Putamen (tissue), 1 donor: ENCODE results near the gene MSL1.
A peak's percentile ranks its signal among the peaks of the same experiment; 100 is the strongest.
"Not testable (repeated sequence)": the region's sequence is repeated elsewhere in the genome, so short reads cannot be mapped to it uniquely, and the experiment has no call there.

Source experiments
- DNase-seq: peaks from one replicate; pipeline ENCODE4 v3.0.0-alpha.2; 2016; ENCODE audit warnings: low spot score

The MSL1 gene

DNA sequence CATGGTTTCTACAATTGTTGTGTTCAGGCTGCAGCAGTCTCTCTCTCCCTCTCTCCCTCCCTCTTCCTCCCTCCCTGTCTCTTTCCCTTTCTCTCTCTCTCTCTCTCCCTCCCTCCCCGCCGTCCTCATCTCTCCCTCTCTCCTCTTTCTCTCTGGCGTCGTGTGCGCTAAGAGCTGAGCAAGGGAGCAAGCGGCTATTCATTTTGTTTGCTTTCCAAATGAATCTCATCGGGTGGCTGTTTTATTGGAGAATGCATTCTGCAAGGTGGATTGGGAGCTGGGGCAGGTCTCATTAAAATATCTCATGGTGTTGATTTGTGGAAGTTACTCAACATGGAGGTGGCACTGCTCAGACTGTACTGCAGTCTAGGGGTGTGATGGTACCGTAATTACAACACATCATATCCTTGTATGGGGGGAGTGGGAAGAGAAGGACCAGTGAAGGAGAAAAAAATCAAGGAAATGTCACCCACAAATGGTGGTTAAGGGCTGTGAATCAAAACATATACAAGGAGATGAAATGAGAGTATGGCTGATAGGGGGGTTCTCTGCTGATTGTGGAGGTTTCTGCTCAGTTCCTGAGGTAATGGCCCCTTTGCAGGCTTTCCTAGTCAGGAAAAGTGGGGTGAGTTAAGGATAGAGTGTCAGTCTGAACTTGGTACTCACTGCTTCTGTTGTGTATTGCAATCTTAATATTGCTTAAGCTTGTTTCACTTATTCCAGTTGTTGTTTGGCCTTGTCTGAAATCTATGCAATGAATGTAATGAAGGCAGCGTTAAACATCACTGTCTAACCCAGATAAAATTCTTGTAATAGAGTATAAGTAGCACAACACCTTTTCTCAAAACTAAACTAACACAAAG lies 2.7 kb downstream of the MSL1 start:
- no peak for DNase-seq

DNA sequence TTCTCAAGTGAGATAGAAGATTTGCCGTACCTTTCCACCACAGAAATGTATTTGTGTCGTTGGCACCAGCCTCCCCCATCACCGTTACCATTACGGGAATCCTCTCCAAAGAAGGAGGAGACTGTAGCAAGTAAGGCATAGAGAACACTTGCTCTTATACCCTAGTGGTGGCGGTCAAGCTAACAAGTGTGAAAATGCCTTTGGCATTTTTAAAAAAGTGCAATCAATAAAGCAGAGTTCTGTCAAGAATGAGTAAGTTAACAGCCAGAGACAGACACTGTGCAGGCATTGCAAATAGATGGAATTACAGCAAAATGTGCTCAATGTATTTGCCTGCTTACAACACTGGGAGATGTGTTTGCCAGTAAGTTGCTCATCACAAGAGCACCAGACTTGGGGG lies 7.7 kb downstream of the MSL1 start:
- no peak for DNase-seq

DNA sequence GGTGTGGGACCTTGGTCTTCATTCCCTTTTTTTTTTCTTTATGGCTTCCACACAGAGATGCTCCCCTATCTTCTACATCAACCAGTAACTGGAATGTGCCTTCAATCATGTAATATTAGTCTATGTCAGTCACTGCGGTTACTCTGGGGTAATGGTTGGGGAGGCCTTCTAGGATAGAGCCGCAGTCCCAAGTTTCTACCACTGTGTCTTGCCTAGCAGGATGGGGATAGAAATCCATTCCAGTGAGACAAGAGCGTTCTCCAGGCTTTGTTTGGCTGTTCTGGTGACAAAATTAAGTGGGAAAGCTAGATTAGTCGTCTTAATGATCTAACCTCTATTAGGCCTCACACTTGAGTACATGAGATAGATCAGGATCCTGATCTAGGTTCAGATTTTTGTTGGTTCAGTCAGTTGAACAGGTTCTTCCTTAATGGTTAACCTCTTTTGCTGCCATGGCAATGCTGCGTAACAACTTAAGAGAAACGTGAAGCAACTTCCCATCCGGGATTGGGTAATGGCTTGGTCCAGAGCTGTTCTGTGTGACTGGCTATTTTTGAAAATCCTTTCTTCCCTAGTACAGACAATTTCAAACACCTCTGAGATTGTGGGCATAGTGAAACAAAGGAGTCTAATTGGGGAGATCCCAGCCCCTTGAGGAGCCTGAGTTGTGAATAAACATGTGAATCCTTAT lies 8.7 kb downstream of the MSL1 start:
- DNase-seq: no peak

DNA sequence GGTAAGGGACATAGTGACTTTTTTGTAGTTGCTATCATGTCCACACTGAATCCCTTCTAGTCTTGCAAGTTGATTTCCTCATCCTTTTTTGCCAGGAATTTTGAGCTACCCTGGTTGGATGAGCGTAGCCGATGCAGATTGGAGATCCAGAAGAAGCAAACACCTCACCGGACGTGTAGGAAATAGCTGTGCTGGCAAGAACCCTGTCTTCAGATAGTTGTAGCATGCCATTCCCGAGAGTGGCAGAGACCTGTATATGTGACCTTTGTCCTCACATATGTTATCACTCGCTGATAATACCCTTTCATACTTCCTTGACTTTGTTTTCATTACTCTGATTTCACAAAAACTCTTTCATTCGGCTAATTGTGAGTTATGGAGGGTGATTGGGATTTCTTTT lies 12.4 kb downstream of the MSL1 start:
- no peak for DNase-seq

DNA sequence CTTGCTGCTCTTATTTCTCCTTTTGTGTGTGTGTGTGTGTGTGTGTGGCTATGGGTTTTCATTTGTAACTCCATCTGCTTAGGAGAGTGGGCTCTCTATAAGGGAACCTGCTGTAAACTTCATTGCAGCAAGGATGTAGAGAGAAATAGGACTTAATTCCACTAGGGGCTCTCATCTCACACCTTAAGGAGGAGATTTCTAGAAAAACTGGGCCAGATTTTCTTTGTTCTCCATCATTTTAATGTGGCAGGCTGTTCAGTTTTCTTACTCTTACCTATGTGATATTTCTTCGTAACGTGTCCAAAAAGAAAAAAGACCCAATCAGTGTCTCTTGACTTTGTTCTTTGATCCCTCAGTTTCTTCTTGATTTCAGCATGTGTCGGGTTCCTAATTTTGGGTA lies 14.0 kb downstream of the MSL1 start:
- no peak for DNase-seq

DNA sequence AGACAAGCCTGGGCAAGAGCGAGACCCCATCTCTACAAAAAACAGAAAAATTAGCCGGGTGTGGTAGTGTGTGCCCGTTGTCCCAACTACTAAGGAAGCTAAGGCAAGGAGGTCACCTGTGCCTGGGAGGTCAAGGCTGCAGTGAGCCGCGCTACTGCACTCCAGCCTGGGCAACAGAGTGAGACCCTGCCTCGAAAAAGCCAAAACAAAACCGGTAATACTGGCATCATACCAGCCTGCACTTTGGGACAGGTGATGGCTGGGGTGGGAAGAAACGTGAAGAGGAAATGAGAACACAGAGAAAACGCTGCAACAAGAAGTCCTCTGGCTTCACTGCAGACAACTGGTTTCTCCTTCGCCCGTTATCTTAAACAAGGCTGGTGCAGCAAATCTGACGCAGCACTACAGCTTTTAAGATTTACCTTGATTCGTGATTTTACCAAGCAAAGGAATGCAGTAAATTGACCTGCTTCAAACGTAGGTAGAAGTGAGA lies 17.8 kb downstream of the MSL1 start:
- no peak for DNase-seq

DNA sequence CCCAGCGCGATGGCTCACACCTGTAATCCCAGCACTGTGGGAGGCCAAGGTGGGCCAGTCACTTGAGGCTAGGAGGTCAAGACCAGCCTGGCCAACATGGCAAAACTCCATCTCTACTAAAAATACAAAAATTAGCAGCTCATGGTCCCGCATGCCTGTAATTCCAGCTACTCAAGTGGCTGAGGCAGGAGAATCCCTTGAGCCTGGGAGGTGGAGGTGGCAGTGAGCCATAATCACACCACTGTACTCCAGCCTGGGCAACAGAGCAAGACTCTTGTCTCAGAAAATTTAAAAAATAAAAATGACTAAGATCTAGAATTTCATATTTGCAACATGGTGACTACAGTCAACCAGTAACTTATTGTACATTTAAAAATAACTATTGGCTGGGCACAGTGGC lies 21.4 kb downstream of the MSL1 start:
- not testable (repeated sequence) for DNase-seq

DNA sequence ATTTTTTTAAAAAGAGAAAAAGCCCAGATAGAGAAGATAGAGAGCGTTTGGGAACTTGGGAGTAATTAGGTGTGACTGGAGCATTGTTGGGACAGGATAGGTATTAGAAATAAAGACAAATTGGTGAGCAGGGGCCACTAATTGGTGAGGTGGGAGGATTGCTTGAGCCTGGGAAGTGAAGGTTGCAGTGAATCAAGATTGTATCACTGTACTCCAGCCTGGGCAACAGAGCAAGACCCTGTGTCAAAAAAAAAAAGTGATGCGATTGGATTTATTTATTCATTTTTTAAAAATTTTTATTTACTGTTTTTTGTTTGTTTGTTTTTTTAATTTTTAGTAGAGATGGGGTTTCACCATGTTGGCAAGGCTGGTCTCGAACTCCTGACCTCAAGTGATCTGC lies 23.7 kb downstream of the MSL1 start:
- DNase-seq: no peak

DNA sequence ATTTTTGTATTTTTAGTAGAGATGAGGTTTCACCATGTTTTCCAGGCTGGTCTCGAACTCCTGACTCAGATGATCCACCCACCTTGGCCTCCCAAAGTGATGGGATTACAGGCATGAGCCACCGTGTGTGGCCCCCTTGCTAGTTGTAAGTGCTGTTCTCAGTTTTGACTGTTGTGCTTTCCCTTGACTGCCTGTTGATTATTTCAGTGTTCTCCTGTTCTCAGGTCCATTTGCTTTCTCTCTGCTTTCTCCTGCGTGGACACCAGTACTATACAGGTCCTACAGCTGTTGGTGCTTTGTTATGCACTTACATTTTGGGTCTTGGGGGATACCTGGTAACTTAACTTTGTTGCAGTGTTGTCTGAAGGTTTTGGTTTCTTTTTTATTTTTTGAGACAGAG lies 26.8 kb downstream of the MSL1 start:
- no peak for DNase-seq

DNA sequence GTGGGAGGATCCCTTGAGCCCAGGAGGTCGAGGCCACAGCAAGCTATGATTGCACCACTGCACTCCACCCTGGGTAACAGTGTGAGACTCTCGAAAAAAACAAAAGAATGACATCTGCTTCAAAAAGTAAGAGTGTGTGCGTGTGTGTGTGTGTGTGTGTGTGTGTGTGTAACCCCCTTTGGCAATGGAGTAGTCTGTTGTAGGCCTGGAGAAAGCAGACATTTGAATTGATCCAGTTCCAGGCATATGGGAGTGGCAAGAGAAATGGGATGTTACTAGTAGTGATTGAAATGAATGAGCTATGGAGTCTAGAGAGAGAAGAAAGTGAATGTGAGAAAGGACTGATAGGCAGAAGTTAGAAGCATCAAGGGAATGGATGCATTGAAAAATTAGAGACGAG lies 28.5 kb downstream of the MSL1 start:
- DNase-seq: no peak

DNA sequence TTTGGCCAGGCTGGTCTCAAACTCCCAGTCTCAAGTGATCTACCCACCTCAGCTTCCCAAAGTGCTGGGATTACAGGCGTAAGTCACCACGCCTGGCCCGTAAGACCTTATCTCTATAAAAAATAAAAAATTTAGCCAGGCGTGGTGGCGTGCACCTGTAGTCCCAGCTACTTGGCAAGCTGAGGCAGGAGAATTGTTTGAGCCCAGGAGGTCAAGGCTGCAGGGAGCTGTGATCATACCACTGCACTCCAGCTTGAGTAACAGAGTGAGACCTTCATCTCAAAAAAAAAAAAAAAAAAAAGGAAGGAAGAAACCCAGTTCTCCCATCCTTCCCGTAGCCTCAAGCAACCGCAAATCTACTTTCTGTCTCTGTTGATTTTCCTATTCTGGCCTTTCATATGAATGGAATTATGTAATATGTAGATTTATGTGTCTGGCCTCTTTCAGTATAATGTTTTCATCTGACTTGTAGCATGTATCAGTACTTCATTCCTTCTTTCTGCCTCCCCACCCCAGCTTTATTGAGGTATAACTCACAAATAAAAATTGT lies 29.7 kb downstream of the MSL1 start:
- DNase-seq: no peak

DNA sequence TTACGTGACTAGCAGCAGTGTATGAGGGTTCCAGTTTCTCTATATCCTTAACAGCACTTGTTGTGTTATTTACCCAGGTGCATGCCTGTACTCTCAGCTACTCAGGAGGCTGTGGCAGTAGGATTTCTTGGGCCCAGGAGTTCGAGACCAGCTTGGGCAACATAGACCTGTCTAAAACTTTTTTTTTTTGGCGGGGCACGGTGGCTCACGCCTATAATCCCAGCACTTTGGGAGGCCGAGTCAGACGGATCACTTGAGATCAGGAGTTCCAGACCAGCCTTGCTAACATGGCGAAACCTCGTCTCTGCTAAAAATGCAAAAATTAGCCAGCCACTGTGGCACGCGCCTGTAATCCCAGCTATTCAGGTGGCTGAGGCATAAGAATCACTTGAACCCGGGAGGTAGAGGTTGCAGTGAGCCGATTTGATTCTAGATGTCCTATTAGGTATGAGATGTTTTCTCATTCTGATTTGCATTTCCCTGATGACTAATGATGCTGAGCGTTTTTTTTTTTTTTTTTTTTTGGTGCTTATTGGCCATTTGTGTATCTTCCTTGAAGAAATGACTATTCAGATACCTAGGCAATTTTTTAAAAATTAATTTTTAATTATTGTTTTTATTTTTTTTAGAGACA lies 31.9 kb downstream of the MSL1 start:
- DNase-seq: no peak

DNA sequence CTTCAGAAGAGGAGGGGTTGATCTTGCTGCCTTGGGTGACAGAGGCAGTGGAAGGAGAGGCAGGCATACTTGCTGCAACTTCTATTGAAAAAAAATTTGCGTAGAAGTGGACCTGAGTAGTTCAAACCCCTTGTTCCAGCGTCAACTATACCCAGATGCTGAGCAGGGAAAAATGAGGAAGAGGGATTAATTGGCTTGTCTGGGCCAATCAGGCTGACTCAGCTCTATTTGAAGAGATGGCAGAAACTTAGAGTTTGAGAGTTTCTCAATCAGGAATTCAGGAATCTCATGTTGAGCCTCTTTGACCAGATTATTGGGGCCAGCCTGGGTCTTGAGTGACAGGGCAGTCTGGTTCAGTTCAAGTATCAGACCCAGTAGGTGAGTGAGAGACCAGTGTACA lies 36.2 kb downstream of the MSL1 start:
- DNase-seq: no peak

DNA sequence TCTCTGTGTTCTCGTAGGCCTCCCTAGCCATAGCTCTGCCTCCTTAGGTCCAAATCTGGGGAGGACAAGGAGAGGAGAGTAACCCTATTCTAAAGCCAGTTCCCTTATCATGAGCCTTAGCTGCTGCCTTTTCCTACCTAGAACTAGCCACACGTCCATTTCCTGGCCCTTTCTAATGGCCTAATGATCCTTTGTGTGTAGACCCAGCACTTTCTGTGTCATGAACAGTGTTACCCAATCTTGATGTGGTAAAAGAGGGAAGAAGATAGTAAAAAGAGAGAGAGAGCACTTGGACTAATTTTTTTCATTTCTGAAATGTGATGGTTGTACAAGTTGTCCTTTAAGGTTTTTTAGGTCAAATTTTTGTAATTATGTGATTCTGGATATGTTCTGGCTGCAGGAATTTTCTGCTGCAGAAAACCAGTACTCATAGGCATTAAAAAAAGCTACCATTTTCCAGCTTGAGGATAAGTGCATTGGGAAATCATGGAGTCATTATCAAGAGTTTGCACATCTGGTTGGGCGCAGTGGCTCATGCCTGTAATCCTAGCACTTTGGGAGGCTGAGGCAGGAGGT lies 36.8 kb downstream of the MSL1 start:
- no peak for DNase-seq

DNA sequence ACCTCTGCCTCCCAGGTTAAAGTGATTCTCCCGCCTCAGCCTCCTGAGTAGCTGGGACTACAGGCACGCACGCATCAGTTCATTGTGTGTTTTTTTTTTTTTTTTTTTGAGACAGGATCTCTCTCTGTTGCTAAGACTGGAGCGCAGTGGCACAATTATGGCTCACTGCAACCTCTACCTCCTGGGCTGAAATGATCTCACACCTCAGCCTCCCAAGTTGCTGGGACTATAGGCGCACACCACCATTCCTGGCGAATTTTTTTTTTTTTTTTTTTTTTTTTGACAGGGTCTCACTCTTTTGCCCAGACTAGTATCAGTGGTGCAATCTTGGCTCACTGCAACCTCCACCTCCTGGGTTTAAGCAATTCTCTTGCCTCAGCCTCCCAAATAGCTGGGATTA lies 37.7 kb downstream of the MSL1 start:
- DNase-seq: no peak

DNA sequence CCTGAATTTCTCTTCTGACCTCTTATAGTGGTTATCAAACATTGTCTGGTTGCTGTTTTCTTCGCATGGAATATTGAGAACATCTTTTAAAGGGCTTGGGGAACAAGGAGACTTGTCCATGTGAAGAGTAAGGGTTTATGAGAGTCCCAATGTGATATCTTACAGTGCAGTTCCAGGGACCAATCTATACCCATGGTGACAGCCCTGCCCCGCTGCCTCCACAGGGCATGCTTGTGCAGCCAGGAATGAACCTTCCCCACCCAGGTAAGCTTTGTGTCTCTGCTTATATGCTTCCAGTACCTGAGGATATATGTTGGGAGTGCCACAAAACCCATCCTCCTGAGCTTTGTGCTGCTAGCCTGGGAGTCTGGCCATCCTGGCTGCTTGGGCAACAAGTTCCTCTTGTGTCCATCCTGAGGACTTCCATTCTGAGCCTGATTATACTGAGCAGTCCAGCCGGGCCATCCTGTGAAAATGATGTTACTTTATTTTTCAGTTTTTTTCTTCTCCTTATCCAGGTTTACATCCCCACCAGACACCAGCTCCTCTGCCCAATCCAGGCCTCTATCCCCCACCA lies 46.0 kb downstream of the MSL1 start:
- DNase-seq: no peak

DNA sequence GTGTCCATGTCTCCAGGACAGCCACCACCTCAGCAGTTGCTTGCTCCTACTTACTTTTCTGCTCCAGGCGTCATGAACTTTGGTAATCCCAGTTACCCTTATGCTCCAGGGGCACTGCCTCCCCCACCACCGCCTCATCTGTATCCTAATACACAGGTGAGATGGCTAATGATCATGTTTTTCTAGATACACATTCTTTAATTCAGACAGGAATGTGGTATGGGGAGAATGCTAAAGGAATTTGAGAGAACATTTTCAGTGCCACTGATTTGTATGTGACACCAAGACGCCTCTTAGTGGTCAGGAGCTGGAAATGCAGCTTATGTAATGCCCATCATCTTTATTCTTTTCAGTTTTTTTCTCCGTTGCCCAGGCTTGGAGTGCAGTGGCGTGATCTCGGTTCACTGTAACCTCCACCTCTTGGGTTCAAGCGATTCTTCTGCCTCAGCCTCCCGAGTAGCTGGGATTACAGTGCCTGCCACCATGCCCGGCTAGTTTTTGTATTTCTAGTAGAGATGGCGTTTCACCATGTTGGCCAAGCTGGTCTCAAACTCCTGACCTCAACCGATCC lies 46.6 kb downstream of the MSL1 start:
- peak; percentile 58 for DNase-seq

DNA sequence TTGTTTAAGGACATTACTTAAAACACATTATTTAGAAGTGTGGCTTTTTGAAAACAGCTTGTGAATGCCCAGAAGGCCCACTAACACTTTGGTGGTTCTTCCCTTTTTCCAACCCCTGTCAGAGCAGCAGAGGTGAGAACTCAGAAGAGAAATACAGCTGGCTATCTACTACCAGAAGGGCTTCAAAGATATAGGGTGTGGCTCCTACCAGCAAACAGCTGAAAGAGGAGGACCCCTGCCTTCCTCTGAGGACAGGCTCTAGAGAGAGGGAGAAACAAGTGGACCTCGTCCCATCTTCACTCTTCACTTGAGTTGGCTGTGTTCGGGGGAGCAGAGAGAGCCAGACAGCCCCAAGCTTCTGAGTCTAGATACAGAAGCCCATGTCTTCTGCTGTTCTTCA lies 48.6 kb downstream of the MSL1 start:
- no peak for DNase-seq

DNA sequence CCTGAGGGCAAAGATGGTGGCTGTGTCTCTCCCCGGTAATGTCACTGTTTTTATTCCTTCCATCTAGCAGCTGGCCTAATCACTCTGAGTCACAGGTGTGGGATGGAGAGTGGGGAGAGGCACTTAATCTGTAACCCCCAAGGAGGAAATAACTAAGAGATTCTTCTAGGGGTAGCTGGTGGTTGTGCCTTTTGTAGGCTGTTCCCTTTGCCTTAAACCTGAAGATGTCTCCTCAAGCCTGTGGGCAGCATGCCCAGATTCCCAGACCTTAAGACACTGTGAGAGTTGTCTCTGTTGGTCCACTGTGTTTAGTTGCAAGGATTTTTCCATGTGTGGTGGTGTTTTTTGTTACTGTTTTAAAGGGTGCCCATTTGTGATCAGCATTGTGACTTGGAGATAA lies 50.0 kb downstream of the MSL1 start:
- no peak for DNase-seq

DNA sequence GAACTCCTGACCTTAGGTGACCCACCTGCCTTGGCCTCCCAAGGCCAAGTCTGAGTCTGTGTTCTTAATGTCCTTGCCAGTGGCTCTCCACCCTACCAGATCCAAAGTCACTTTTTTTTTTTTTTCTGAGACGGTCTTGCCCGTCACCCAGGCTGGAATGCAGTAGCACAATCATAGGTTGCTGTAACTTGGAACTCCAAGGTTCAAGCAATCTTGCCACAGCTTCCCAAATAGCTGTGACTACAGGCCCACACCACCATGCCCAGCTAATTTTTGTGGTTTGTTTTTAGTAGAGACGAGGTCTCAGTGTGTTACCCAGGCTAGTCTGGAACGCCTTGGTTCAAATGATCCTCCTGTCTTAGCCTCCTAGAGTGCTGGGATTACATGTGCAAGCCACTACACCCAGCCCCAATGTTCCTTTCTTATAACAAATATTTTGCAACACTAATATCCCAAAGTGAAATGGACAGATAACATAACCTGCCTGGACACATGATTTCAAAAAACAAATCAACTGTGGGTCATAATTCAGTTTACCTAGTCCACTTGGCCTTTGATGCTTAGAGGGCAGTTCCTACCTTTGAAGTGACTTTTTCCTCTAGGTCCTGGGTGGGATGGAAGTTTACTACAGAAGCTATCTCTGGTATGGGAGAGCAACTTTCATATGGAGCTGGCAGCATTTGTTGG lies 51.5 kb downstream of the MSL1 start:
- DNase-seq: no peak

DNA sequence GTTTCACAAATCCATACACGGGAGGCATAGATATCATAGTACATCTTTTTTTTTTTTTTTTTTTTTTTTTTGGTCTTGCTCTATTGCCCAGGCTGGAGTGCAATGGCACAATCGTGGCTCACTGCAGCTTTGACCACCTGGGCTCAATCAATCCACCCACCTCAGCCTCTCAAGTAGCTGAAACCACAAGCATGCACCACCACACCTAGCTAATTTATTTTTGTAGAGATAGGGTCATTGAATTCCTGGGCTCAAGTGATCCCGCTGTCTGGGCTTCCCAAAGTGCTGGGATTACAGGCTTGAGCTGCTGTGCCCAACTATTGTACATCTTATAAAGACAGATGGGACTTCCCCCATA lies 52.0 kb downstream of the MSL1 start:
- no peak for DNase-seq
